Measurements from ENCODE around the gene TCF4.

DNA sequence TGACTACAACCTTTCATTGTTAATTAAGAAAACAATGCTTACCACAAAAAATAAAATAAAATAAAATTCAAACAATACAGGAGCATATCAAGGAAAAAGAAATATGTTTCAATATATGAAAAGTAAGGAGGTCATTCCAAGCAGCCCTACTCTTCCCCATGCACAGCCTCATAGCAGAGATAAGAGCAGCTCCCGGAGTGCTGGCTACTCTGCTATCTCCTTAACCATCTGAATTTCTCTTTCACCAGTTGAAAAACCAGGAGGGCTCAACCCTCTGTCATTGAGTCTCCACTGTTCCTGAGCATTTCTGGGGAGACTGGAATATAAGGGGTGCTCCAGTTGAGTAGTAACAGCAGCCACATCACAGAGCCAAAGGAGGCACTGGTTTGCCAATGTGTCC lies 201.4 kb downstream of the TCF4 start:
- no peak for TF ChIP-seq CTCF (IDR thresholded peaks at IDR 0.05)
- TF ChIP-seq EP300 (IDR thresholded peaks at IDR 0.05) = no peak
